HG03442 (cell line): Measurements from ENCODE around the gene POU3F3.

Source experiments
- ATAC-seq: cut with Tn5 transposase; IDR thresholded peaks from one replicate; pipeline ENCODE4 v1.9.1; 2021; ENCODE audit warnings: mild to moderate bottlenecking, moderate library complexity; ENCODE audit not compliant: unreplicated experiment

Gene POU3F3

GRCh38 chr2:104859766-104860450 is 6.0 kb downstream of the POU3F3 start:
- no peak for ATAC-seq

- no peak for ATAC-seq
Observed at GRCh38 chr2:104860451-104860790, 6.5 kb downstream of the POU3F3 start.

DNA sequence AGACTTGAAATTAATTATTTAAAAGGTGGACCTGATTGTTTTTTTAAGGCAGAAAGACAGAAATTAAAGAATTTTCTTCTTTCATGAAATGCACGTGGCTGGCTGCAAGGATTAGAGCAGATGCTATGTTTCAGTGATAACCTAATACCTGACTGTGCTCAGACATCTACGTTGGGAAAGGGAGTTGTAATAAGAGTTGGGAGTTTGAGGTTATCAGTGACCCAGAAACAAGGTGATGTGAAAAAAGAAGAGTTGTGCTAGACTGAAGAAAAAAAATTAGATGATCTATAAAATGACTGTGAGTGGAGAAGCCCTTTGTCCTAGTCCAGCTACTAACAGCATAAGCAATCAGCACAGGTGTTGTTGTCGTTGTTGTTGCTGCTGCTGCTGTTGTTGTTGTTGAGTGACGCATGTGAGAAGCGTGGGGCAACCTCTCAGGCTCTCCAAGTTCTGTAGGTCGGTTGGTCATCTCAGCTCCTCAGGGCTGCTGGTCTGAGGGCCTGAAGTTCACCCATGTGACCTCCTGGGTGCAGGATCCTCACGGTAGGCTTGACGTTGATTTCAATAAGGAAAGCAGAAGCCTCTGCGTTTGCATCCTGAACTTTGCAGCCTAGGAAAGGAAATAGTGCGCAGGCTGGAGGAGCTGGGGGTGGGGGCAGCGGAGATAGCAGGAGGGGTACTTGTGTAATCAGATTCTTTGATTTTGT is 7.6 kb downstream of the POU3F3 start:
- no peak for ATAC-seq

- no peak for ATAC-seq
Observed at GRCh38 chr2:104862058-104862941, 8.4 kb downstream of the POU3F3 start.

- ATAC-seq: no peak
Observed at GRCh38 chr2:104863146-104863467, 9.2 kb downstream of the POU3F3 start.

DNA sequence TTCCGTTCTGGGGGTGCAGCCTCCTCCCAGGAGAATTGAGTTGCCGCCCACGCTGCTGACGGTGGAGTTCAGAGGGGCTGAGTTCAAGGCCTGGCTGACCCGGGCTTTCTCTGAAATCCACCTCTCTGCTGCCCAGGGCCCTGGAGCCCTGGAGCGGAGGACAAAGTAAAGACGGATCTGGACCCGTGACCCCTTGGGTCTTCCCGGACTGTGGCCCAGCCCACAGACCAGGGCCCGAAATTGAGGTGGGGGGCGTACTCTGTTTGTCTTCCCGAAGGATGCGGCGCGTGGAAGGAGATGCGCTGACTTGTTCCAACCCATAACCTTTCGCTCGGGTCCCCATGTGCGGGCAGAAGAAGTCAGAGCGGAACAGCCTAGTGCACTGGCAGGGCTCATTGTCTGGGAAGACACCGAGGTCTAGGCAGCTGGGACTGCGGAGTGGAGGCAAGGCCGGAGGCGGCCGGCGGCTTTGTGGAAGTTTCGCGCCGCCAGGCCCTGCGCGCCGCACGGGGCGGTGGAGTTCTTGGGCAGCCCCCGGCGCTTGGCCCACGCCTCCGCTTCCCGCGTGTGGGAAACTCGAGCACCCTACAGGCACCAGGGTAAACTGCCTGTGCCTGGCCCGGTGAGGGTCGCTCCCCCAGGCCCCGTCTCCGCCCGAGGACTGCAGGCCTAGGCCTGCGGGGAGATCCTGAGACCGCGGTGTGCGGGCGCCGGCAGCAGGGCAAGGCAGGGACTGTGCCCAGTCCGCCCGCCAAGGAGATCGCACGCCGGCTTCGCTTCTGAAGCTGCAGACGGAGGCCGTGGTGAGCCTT is 9.8 kb downstream of the POU3F3 start:
- no peak for ATAC-seq

DNA sequence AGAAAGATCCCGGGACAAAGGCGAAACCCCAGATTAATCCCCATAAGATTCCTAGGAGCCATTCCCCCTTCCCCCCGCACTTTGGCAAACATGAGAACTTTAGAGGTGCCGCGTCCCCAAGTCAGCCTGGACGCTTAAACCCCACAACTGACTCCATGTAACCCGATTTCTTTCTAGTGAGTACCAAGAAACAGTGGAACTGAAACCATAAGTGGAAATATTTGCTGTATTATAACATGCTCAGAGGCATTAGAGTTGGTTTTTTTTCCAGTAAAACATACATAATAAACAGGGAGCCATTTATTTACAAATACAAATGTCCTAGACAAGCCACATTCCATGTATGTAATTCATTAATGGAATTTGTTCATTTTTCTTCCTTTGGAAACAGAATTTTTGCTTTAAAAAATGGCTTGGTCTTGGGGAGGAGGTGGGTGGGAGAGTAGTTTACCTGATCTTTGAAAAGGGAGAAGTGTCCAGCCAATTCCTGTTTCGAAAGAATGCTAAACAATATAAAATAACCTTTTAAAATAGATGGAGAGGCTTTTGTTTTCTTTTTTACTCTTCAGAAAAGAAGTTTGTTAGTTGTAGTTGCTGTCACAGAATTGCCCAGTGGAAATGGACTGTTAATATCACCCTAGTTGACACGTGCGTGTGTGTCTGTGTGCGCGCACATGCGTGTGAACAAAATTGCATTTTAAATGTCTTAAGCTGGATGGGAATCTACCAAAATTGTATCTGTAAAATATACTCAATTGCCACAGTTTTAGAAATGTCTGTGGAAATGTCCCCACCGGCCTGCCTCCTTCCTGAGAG is 10.6 kb downstream of the POU3F3 start:
- no peak for ATAC-seq

DNA sequence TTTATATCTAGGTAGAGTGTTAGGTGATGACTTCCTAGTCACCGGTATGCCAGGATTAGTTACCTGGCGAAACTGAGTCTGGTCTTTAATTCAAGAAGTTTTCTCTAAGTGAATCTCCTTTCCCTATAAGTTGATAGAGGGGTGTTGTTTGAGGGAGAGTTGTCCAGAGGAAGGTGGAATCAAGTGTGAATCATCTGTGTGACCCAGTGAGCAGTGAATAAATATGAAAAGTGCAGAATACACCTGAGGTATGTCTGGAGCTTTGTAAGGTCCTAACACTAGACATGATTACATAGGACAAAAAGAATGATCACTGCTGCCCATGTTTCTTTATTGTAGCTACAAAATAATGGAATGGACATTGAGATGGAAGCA is 11.2 kb downstream of the POU3F3 start:
- no peak for ATAC-seq

DNA sequence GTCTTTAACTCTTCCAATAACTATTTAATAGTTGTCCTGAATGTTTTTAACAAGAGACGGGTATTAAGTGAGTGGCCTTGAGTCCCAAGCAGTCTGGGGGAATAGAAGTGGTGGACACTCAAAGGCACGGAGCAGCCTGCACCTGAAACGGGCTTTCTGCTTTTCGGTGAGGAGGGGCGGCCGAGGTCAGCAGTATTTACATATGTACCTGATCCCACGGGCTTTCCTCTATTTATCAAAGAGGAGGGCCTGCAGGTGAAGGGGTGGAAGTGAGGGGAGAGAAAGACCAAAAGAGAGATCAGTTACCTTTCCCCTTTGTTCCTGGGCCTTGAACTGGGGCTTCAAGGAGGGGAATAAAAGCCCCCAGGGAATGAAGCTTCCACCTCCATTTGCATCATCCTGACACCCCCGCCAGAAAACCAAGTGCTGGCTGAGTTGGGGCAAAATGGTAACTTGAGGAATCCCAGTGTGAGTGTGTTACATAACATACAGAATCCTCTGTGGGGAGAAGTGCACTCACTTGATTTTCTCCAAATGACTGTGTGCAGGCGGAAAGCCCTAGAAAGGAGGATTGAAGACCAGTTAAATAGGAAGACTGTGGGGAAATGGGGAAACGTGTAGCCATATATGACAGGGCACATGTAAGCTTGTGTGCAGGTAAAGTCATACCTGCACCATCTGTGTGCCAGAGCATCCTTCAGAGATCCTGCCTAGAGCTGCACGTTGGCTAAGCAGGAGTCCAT is 12.4 kb downstream of the POU3F3 start:
- no peak for ATAC-seq

DNA sequence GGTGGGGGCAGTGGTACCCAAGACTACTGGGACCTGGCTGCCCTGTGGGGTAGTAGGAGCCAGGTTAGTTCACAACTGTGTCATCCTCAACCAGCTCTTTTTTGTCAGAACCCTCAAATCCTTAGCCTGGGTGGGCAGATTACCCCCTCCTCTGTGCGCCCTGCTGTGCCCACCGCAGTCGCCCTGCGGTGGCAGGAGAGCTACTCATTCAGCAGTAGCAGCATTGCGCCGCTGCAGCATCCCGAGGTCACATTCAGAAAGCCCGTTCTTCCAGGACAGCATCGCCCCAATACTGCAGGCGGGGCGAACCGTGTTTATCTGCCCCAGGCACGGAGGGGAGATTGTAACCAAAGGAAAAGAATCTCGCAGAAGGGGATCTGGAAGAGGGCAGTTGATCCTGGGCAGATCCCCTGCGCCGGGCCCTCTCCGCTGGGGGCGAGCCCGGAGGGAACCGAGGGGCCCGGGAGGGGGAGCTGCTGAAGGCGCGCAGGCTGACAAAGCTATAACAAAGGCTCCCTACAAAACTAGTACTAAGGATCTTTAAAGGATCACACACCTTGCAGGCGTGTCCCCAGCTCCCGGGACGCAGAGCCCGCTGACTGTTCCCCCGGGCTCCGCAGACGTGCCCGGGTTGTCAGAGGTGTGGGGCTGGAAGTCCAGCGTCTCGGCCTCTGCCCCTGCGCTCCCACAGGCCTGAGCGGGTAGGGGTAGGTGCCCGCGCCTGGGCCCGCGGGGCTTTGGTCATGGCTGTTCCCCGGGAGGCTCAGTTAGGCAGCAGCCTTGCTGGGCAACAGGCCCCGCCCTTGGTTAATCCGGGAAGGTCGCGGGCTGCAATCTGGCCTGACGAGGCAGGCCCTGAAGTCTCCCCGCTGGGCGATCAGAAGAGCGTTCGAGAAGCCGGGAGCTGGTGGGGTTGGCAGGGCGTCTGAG is 13.2 kb downstream of the POU3F3 start:
- no peak for ATAC-seq

- no peak for ATAC-seq
Observed at GRCh38 chr2:104867813-104868504, 14.0 kb downstream of the POU3F3 start.

- ATAC-seq: no peak
Observed at GRCh38 chr2:104868505-104868866, 14.6 kb downstream of the POU3F3 start.

GRCh38 chr2:104870100-104870975 is 16.4 kb downstream of the POU3F3 start:
- no peak for ATAC-seq

GRCh38 chr2:104871649-104871971 is 17.7 kb downstream of the POU3F3 start:
- no peak for ATAC-seq

- no peak for ATAC-seq
Observed at GRCh38 chr2:104871972-104872865, 18.3 kb downstream of the POU3F3 start.
